ENCODE measurements around the gene DUSP19. TPM values are rescaled to one million over a fixed set of nuclear protein-coding genes. Genes with fewer than 3 reads are reported as not detected.

Gene DUSP19
- total RNA-seq, 1 experiment from 2014 or later = 2.9 TPM

DNA sequence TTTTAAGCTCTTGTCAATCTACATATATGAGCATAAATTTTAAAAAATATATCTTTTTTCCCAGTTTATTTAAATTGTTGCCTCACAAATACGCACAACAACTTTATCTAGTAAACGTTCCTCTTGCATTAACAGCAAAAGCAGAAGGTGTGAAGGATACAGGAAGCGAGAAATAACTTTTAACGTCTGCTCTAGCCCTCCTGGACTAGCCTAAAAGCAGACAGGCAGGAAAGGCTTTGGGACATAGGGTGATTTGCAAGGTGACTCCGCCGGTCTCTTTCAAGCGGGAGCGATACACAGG lies 434 bp upstream of the DUSP19 start:
- Histone ChIP-seq H3K4me1 (ENCODE audit: control insufficient read depth in 1 of 2, insufficient read depth in 2 of 2, low read length in 2 of 2) (peaks cover 5 to 20% of the 10 kb centered on the region in 2 experiments; a peak in 3 of 4 replicates), H3K79me2 (ENCODE audit: insufficient read depth, low read length) (no peaks in the 10 kb centered on the region), H3K4me2 (ENCODE audit: low read length) (peak overlapping the region; percentile 94), H3K9ac (ENCODE audit: low read length) (peak overlapping the region; percentile 64), H3K36me3 (ENCODE audit: control insufficient read depth in 1 of 2, insufficient read depth in 2 of 2, low read length in 2 of 2) (no peaks in the 10 kb centered on the region), H3K4me3 (replicated peaks in 1 of 2; ENCODE audit: low read depth in 1 of 2, low read length in 2 of 2) (peak overlapping the region; percentile 50 to 72), H2AFZ (ENCODE audit: low read depth, low read length, poor library complexity, severe bottlenecking) (peak overlapping the region; percentile 96), H3K9me3 (ENCODE audit: control insufficient read depth in 1 of 2, insufficient read depth in 1 of 2, low read depth in 1 of 2, low read length in 2 of 2) (no peaks in the 10 kb centered on the region), H4K20me1 (ENCODE audit: insufficient read depth) (no peaks in the 10 kb centered on the region), H3K27ac (ENCODE audit: low read depth, low read length) (peak overlapping the region; percentile 75), H3K9me2 (ENCODE audit: insufficient read depth) (no peaks in the 10 kb centered on the region), H3K27me3 (ENCODE audit: insufficient read depth, low read length) (no peaks in the 10 kb centered on the region)
- 0 out of 2 replicates have a peak, but pooled peaks have one; percentile 14 for TF ChIP-seq SRF (IDR thresholded peaks at IDR 0.05; ENCODE audit: low read depth)
- TF ChIP-seq ZBTB33 (IDR thresholded peaks at IDR 0.05; ENCODE audit: extremely low read depth, insufficient replicate concordance, low read length) = no peak
- TF ChIP-seq POLR2AphosphoS5 (IDR thresholded peaks at IDR 0.05; ENCODE audit: low read depth, low read length) = no peak
- no peak for TF ChIP-seq CBX3 (IDR thresholded peaks at IDR 0.05; ENCODE audit: low read depth)
- ChIA-PET CTCF (no interaction called here), POLR2A (no interaction called here), RAD21 (ENCODE audit: low non-redundant PET in 1 of 2, low total read pairs in 2 of 2, uncharacterized antibody in 2 of 2, unreplicated experiment in 2 of 2) (no interaction called here)
- intact Hi-C loops (cut with micrococcal nuclease) = no loop called here
- DNase-seq (ENCODE audit: low read depth, low spot score) (no peak), ATAC-seq (peak; percentile 76)
- BruUV-seq (replicated peaks) = TSS peak; percentile 89

- H3K4me2 ChIP-seq (ENCODE audit: low read length) = peak overlapping the region; percentile 94
- H3K27me3 ChIP-seq (ENCODE audit: insufficient read depth, low read length) = no peaks in the 10 kb centered on the region
- peak overlapping the region; percentile 75 for H3K27ac ChIP-seq (ENCODE audit: low read depth, low read length)
- TSS peak; percentile 92 for BruUV-seq (replicated peaks)
- ATAC-seq = peak; percentile 27
- POLR2A ChIA-PET = no interaction called here
- peaks cover 5 to 20% of the 10 kb centered on the region in 2 experiments; a peak in 3 of 4 replicates for H3K4me1 ChIP-seq (ENCODE audit: control insufficient read depth in 1 of 2, insufficient read depth in 2 of 2, low read length in 2 of 2)
- peak overlapping the region; percentile 96 for H2AFZ ChIP-seq (ENCODE audit: low read depth, low read length, poor library complexity, severe bottlenecking)
- DNase-seq (ENCODE audit: low read depth, low spot score) = no peak
- CTCF ChIA-PET = interaction anchor here (0.7 kb wide), 1 partner anchor 419 kb away, joined by 3 read pairs; no protein-coding TSS in a partner anchor
- no peaks in the 10 kb centered on the region for H3K9me2 ChIP-seq (ENCODE audit: insufficient read depth)
- RAD21 ChIA-PET (ENCODE audit: low non-redundant PET in 1 of 2, low total read pairs in 2 of 2, uncharacterized antibody in 2 of 2, unreplicated experiment in 2 of 2) = no interaction called here
- TF ChIP-seq SRF (IDR thresholded peaks at IDR 0.05; ENCODE audit: low read depth) (peak; percentile 56; the same call in 1 of the 2 replicates), SIN3A (IDR thresholded peaks at IDR 0.05; ENCODE audit: low read depth) (no peak), ZBTB33 (IDR thresholded peaks at IDR 0.05; ENCODE audit: extremely low read depth, insufficient replicate concordance, low read length) (no peak), YY1 (IDR thresholded peaks at IDR 0.05; ENCODE audit: extremely low read depth, insufficient replicate concordance, low read depth, low read length) (no peak)
- no peaks in the 10 kb centered on the region for H3K9me3 ChIP-seq (ENCODE audit: control insufficient read depth in 1 of 2, insufficient read depth in 1 of 2, low read depth in 1 of 2, low read length in 2 of 2)
- H3K4me3 ChIP-seq (replicated peaks in 1 of 2; ENCODE audit: low read depth in 1 of 2, low read length in 2 of 2) = peak overlapping the region; percentile 50 to 72
- H3K79me2 ChIP-seq (ENCODE audit: insufficient read depth, low read length) = no peaks in the 10 kb centered on the region
- peak overlapping the region; percentile 64 for H3K9ac ChIP-seq (ENCODE audit: low read length)
- H3K36me3 ChIP-seq (ENCODE audit: control insufficient read depth in 1 of 2, insufficient read depth in 2 of 2, low read length in 2 of 2) = no peaks in the 10 kb centered on the region
- H4K20me1 ChIP-seq (ENCODE audit: insufficient read depth) = no peaks in the 10 kb centered on the region
- intact Hi-C loops (cut with micrococcal nuclease) = no loop called here
Measured at GRCh38 chr2:183079139-183079775, 710 bp downstream of the DUSP19 start.

Measured in HCT116 (cell line).